ENCODE results near the gene NOB1.
A peak's percentile ranks its signal among the peaks of the same experiment; 100 is the strongest.

NOB1 gene

DNA sequence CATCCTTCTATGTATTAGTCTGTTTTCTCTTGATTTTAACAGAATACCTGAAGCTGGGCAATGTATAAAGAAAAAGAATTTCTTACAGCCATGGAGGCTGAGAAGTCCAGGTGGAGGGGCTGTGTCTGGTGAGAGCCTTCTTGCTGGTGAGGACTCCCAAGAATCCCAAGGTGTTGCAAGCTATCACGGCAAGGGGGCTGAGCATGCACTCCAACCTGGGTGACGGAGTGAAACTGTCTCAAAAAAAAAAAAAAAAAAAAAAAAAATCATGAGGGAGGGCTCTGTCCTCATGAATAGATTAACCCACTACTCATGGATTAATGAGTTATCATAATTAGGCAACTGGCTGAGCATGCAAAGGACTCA is 47.8 kb downstream of the NOB1 start:
- peak overlapping the region; percentile 46 for H3K27ac ChIP-seq
- TF ChIP-seq, protein P1, sequence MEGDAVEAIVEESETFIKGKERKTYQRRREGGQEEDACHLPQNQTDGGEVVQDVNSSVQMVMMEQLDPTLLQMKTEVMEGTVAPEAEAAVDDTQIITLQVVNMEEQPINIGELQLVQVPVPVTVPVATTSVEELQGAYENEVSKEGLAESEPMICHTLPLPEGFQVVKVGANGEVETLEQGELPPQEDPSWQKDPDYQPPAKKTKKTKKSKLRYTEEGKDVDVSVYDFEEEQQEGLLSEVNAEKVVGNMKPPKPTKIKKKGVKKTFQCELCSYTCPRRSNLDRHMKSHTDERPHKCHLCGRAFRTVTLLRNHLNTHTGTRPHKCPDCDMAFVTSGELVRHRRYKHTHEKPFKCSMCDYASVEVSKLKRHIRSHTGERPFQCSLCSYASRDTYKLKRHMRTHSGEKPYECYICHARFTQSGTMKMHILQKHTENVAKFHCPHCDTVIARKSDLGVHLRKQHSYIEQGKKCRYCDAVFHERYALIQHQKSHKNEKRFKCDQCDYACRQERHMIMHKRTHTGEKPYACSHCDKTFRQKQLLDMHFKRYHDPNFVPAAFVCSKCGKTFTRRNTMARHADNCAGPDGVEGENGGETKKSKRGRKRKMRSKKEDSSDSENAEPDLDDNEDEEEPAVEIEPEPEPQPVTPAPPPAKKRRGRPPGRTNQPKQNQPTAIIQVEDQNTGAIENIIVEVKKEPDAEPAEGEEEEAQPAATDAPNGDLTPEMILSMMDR (conservative IDR thresholded peaks at IDR 0.05), result no peak
- no peak for TF ChIP-seq ZFX (IDR thresholded peaks at IDR 0.05)

DNA sequence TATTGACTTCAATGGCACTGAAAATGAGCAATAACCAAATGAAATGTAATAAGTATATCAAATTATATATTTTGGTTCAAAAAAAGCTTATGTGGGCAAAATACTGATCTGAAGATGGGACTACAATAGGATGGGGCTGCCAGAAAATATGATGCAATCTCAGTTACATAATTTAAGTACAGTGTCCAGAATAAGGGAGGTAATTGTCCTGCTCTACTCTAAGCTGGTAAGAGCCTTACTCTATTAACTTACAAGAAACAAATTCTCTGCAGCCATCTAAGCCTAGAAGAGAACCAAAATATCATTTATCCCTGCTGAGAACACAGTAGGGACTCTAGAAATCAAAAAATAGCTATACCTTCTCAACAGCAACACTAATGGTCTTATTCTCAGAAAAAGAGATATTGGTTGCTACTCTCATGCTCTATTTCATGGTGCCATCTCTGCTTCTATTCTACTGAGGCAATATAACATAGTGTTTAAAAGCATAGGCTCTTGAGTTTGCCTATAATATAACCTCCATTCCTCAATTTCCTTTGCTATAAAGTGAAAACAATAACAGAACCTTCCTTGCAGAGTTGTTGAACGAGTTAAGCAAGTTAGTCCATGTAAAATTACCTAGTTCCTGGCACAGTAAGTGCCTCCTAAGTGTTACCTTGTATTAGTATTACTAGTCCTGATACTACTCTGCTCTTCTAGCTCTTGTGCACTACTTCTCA is 48.3 kb downstream of the NOB1 start:
- TF ChIP-seq ZFX (IDR thresholded peaks at IDR 0.05), result no peak
- TF ChIP-seq, protein P1 (conservative IDR thresholded peaks at IDR 0.05), result no peak
- H3K27ac ChIP-seq, result peak overlapping the region; percentile 46

DNA sequence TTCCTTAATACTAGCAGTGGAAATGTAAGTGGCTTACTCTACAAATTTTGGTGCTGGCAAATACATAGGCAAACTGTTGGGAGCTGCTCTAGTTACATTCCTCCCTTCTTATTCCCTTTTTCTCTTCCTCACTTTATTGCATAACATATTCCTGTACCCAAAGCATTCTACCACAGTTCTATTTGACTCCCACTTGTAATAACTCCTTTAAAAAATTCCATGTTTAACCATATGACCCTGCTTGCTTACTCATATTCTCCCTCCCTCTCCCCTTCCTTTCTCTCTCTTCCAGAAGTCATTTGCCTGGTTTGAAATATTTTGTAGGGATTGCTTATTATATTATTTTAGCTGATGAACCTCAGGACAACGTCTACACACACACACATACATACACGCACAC is 51.1 kb downstream of the NOB1 start:
- TF ChIP-seq, protein P1 (conservative IDR thresholded peaks at IDR 0.05), result no peak
- no peak for TF ChIP-seq ZFX (IDR thresholded peaks at IDR 0.05)

DNA sequence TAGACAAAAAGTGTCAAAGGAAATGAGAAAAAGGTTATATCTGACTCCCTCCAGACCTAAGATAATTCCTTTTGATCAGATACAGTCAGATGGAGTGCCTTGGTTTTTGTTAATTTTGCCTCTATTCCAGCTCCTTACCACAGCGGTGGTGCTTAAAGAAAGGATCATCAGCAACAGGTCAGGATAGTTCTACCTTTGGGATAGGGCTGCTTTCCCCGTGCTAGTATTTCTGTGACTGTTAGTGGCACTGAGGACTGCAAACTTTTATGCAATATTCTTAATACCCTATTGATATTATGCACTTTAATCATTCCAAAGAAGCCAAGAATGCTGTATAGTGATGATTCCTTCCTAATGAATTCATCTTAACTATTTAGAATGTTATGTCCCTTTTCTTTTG is 52.9 kb downstream of the NOB1 start:
- TF ChIP-seq, protein P1 (conservative IDR thresholded peaks at IDR 0.05), result no peak
- TF ChIP-seq ZFX (IDR thresholded peaks at IDR 0.05), result no peak
- H3K27ac ChIP-seq, result no peak overlapping the region

More for the DNA sequence above, 51.1 kb downstream of the NOB1 start:
- no peak overlapping the region for H3K27ac ChIP-seq

DNA sequence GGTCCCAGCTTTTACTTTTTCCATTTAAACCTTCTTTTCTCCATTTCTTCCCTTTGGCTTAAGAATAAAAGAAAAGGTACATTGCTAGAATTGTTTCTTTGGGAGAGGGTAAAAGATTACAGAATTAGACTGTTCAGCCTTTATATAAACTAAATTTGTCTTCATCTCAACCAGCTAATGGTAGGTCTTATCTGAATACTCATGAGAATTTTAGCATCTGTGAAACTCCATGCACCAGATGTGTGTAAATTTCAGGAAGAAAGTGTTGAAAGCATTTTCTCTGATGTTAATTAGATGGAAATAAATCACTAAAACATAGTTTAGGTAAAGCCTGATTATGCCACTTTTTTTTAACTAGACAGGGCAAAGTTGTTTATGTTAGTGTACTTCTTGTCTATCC is 53.3 kb downstream of the NOB1 start:
- no peak for TF ChIP-seq ZFX (IDR thresholded peaks at IDR 0.05)
- TF ChIP-seq, protein P1 (conservative IDR thresholded peaks at IDR 0.05), result no peak
- H3K27ac ChIP-seq, result no peak overlapping the region

DNA sequence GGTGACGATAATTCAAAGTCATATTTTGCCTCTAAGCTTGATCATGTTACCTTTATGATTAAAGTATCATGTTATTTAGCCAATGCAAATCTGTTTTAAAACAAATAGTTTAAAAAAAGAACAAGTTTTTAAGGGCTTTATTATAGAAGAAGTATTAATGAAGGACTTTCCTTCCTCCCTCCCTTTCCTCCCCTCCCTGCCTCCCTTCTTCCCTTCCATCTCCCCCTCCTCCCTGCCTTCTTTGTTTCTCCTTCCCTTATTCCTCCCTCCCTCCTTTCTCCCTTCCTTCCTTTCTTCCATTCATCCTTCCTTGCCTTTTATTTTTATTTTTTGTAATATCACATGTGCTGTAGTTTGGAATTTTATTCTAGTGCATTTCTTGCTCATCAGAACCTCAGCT is 54.8 kb downstream of the NOB1 start:
- no peak for TF ChIP-seq ZFX (IDR thresholded peaks at IDR 0.05)
- TF ChIP-seq, protein P1 (conservative IDR thresholded peaks at IDR 0.05), result no peak
- no peak overlapping the region for H3K27ac ChIP-seq

DNA sequence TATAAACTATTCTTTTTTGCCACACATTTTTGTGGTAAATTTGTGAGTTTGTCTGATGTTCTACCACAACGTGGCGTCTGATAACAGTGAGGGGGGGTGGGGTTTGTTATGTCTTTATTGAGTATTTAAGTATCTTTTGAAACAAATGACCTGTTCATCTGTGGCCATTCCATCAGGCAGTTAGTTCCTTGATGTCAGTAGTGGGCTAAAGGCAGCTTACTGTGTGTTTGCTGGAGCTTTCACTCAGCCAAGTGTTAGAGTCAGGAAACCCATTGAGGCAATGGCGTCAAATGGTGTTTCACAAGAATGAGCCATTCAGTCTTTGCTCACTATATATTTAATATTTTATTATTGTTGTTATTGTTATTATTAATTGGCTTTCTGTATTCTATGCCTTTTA is 56.3 kb downstream of the NOB1 start:
- H3K27ac ChIP-seq, result no peak overlapping the region
- TF ChIP-seq, protein P1 (conservative IDR thresholded peaks at IDR 0.05), result no peak
- no peak for TF ChIP-seq ZFX (IDR thresholded peaks at IDR 0.05)

All from C4-2B (cell line).